Activated CD4-positive, alpha-beta T cell treated with anti-CD3 and anti-CD28 coated beads, Interleukin-10, Interleukin-2, amounts not matched to agents 100 ng/mL and 50 ng/mL, durations not matched to agents 16 hours and 8 hours (primary cell): ENCODE results near the gene ATP6V1F.

Experiments
- DNase-seq: peaks from one replicate; pipeline ENCODE4 v3.0.0-alpha.2; 2020

The ATP6V1F gene

GRCh38 chr7:128869944-128870285 is 7.3 kb downstream of the ATP6V1F start:
- no peak for DNase-seq

- DNase-seq: no peak
Measured at GRCh38 chr7:128871050-128871449, 8.4 kb downstream of the ATP6V1F start.

- no peak for DNase-seq
Measured at GRCh38 chr7:128872394-128872824, 9.8 kb downstream of the ATP6V1F start.

GRCh38 chr7:128873234-128873633 is 10.6 kb downstream of the ATP6V1F start:
- no peak for DNase-seq

GRCh38 chr7:128874140-128875031 is 11.7 kb downstream of the ATP6V1F start:
- DNase-seq: no peak

- DNase-seq: no peak
Measured at GRCh38 chr7:128875523-128875948, 12.9 kb downstream of the ATP6V1F start.

GRCh38 chr7:128876127-128876526 is 13.5 kb downstream of the ATP6V1F start:
- DNase-seq: no peak

GRCh38 chr7:128876586-128876977 is 13.9 kb downstream of the ATP6V1F start:
- DNase-seq: no peak

GRCh38 chr7:128876978-128877755 is 14.5 kb downstream of the ATP6V1F start:
- DNase-seq: no peak

- DNase-seq: no peak
Measured at GRCh38 chr7:128877756-128878120, 15.1 kb downstream of the ATP6V1F start.

GRCh38 chr7:128878226-128879105 is 15.8 kb downstream of the ATP6V1F start:
- DNase-seq: no peak

- DNase-seq: no peak
Measured at GRCh38 chr7:128879461-128879938, 16.8 kb downstream of the ATP6V1F start.

- DNase-seq: no peak
Measured at GRCh38 chr7:128879939-128880746, 17.5 kb downstream of the ATP6V1F start.

- no peak for DNase-seq
Measured at GRCh38 chr7:128880791-128881457, 18.3 kb downstream of the ATP6V1F start.

- no peak for DNase-seq
Measured at GRCh38 chr7:128881458-128882125, 18.9 kb downstream of the ATP6V1F start.

GRCh38 chr7:128882134-128882533 is 19.5 kb downstream of the ATP6V1F start:
- no peak for DNase-seq

GRCh38 chr7:128883622-128884448 is 21.2 kb downstream of the ATP6V1F start:
- DNase-seq: peak; percentile 85

- DNase-seq: no peak
Measured at GRCh38 chr7:128884561-128885369, 22.1 kb downstream of the ATP6V1F start.
